ENCODE data around the gene NXPH1. TPM values are rescaled to one million over a fixed set of nuclear protein-coding genes. Genes with fewer than 3 reads are reported as not detected.

The NXPH1 gene
- total RNA-seq, 2 experiments from 2014 or later = not detected

- no peaks in the 10 kb centered on the region for H3K9me3 Mint-ChIP-seq
- CTCF ChIA-PET = no interaction called here
Measured at GRCh38 chr7:8560501-8560900, 127.1 kb downstream of the NXPH1 start.

GRCh38 chr7:8561449-8561848, 128.0 kb downstream of the NXPH1 start:
- no peaks in the 10 kb centered on the region for H3K9me3 Mint-ChIP-seq
- no peaks in the 10 kb centered on the region for H3K27me3 Mint-ChIP-seq
- no peak overlapping the region for H3K4me3 Mint-ChIP-seq
- POLR2A ChIA-PET = no interaction called here
- H3K4me1 Mint-ChIP-seq = no peaks in the 10 kb centered on the region
- H3K36me3 Mint-ChIP-seq (ENCODE audit: low read depth) = no peaks in the 10 kb centered on the region
- CTCF ChIA-PET = no interaction called here
- H3K27ac Mint-ChIP-seq = no peak overlapping the region
- no peak for DNase-seq

More at GRCh38 chr7:8560501-8560900, 127.1 kb downstream of the NXPH1 start:
- no peaks in the 10 kb centered on the region for H3K36me3 Mint-ChIP-seq (ENCODE audit: low read depth)
- no peak overlapping the region for H3K27ac Mint-ChIP-seq
- H3K27me3 Mint-ChIP-seq = no peaks in the 10 kb centered on the region
- no peak for DNase-seq
- no peak overlapping the region for H3K4me3 Mint-ChIP-seq
- POLR2A ChIA-PET = no interaction called here
- no peaks in the 10 kb centered on the region for H3K4me1 Mint-ChIP-seq

GRCh38 chr7:8564281-8564680, 130.9 kb downstream of the NXPH1 start:
- no peaks in the 10 kb centered on the region for H3K9me3 Mint-ChIP-seq

GRCh38 chr7:8566016-8566415, 132.6 kb downstream of the NXPH1 start:
- Mint-ChIP-seq H3K4me1 (no peaks in the 10 kb centered on the region), H3K4me3 (no peak overlapping the region), H3K27ac (no peak overlapping the region), H3K36me3 (ENCODE audit: low read depth) (no peaks in the 10 kb centered on the region), H3K9me3 (no peaks in the 10 kb centered on the region), H3K27me3 (no peaks in the 10 kb centered on the region)
- ChIA-PET POLR2A (no interaction called here), CTCF (no interaction called here)
- DNase-seq = no peak

More at GRCh38 chr7:8564281-8564680, 130.9 kb downstream of the NXPH1 start:
- Mint-ChIP-seq H3K27me3 (no peaks in the 10 kb centered on the region), H3K4me3 (no peak overlapping the region), H3K36me3 (ENCODE audit: low read depth) (no peaks in the 10 kb centered on the region), H3K4me1 (no peaks in the 10 kb centered on the region), H3K27ac (no peak overlapping the region)
- ChIA-PET POLR2A (no interaction called here), CTCF (no interaction called here)
- DNase-seq = no peak

GRCh38 chr7:8567626-8568025, 134.2 kb downstream of the NXPH1 start:
- no peaks in the 10 kb centered on the region for H3K4me1 Mint-ChIP-seq
- POLR2A ChIA-PET = no interaction called here
- CTCF ChIA-PET = no interaction called here
- no peak overlapping the region for H3K4me3 Mint-ChIP-seq
- no peaks in the 10 kb centered on the region for H3K9me3 Mint-ChIP-seq
- DNase-seq = no peak
- no peak overlapping the region for H3K27ac Mint-ChIP-seq
- no peaks in the 10 kb centered on the region for H3K27me3 Mint-ChIP-seq
- no peaks in the 10 kb centered on the region for H3K36me3 Mint-ChIP-seq (ENCODE audit: low read depth)

GRCh38 chr7:8579661-8580194, 146.3 kb downstream of the NXPH1 start:
- Mint-ChIP-seq H3K4me1 (no peaks in the 10 kb centered on the region), H3K36me3 (ENCODE audit: low read depth) (no peaks in the 10 kb centered on the region), H3K27me3 (no peaks in the 10 kb centered on the region), H3K27ac (no peak overlapping the region), H3K4me3 (no peak overlapping the region), H3K9me3 (no peaks in the 10 kb centered on the region)
- ChIA-PET CTCF (no interaction called here), POLR2A (no interaction called here)
- DNase-seq = no peak

GRCh38 chr7:8581842-8582241, 148.4 kb downstream of the NXPH1 start:
- Mint-ChIP-seq H3K4me1 (no peaks in the 10 kb centered on the region), H3K27ac (no peak overlapping the region), H3K4me3 (no peak overlapping the region), H3K27me3 (no peaks in the 10 kb centered on the region), H3K9me3 (no peaks in the 10 kb centered on the region), H3K36me3 (ENCODE audit: low read depth) (no peaks in the 10 kb centered on the region)
- CTCF ChIA-PET = no interaction called here
- DNase-seq = no peak
- POLR2A ChIA-PET = no interaction called here

GRCh38 chr7:8582728-8583127, 149.3 kb downstream of the NXPH1 start:
- no peaks in the 10 kb centered on the region for H3K27me3 Mint-ChIP-seq
- no peak overlapping the region for H3K4me3 Mint-ChIP-seq
- no peaks in the 10 kb centered on the region for H3K36me3 Mint-ChIP-seq (ENCODE audit: low read depth)
- DNase-seq = no peak
- no peaks in the 10 kb centered on the region for H3K4me1 Mint-ChIP-seq
- H3K27ac Mint-ChIP-seq = no peak overlapping the region
- ChIA-PET CTCF (no interaction called here), POLR2A (no interaction called here)
- no peaks in the 10 kb centered on the region for H3K9me3 Mint-ChIP-seq

GRCh38 chr7:8585591-8585990, 152.2 kb downstream of the NXPH1 start:
- Mint-ChIP-seq H3K27ac (no peak overlapping the region), H3K4me3 (no peak overlapping the region), H3K27me3 (no peaks in the 10 kb centered on the region), H3K36me3 (ENCODE audit: low read depth) (no peaks in the 10 kb centered on the region), H3K4me1 (no peaks in the 10 kb centered on the region), H3K9me3 (no peaks in the 10 kb centered on the region)
- ChIA-PET CTCF (no interaction called here), POLR2A (no interaction called here)
- DNase-seq = no peak

- Mint-ChIP-seq H3K36me3 (ENCODE audit: low read depth) (no peaks in the 10 kb centered on the region), H3K4me3 (no peak overlapping the region), H3K27ac (no peak overlapping the region), H3K9me3 (no peaks in the 10 kb centered on the region), H3K4me1 (no peaks in the 10 kb centered on the region), H3K27me3 (no peaks in the 10 kb centered on the region)
- ChIA-PET POLR2A (no interaction called here), CTCF (no interaction called here)
- no peak for DNase-seq
Measured at GRCh38 chr7:8590225-8590624, 156.8 kb downstream of the NXPH1 start.

- DNase-seq = no peak
- CTCF ChIA-PET = no interaction called here
- H3K27ac Mint-ChIP-seq = no peak overlapping the region
- no peaks in the 10 kb centered on the region for H3K4me1 Mint-ChIP-seq
- no peaks in the 10 kb centered on the region for H3K36me3 Mint-ChIP-seq (ENCODE audit: low read depth)
- POLR2A ChIA-PET = no interaction called here
- no peak overlapping the region for H3K4me3 Mint-ChIP-seq
- H3K9me3 Mint-ChIP-seq = no peaks in the 10 kb centered on the region
- no peaks in the 10 kb centered on the region for H3K27me3 Mint-ChIP-seq
Measured at GRCh38 chr7:8590791-8591190, 157.4 kb downstream of the NXPH1 start.

- Mint-ChIP-seq H3K36me3 (ENCODE audit: low read depth) (no peaks in the 10 kb centered on the region), H3K27ac (no peak overlapping the region), H3K4me3 (no peak overlapping the region), H3K4me1 (no peaks in the 10 kb centered on the region), H3K9me3 (no peaks in the 10 kb centered on the region), H3K27me3 (no peaks in the 10 kb centered on the region)
- POLR2A ChIA-PET = no interaction called here
- no peak for DNase-seq
- CTCF ChIA-PET = no interaction called here
Measured at GRCh38 chr7:8591289-8591688, 157.9 kb downstream of the NXPH1 start.

- Mint-ChIP-seq H3K9me3 (no peaks in the 10 kb centered on the region), H3K27ac (no peak overlapping the region), H3K4me1 (no peaks in the 10 kb centered on the region), H3K27me3 (no peaks in the 10 kb centered on the region), H3K36me3 (ENCODE audit: low read depth) (no peaks in the 10 kb centered on the region), H3K4me3 (no peak overlapping the region)
- DNase-seq = no peak
- ChIA-PET POLR2A (no interaction called here), CTCF (interaction anchor here (1.0 kb wide), 1 partner anchor 8 kb away, joined by 4 read pairs; no protein-coding TSS in a partner anchor)
Measured at GRCh38 chr7:8592167-8592566, 158.8 kb downstream of the NXPH1 start.

GRCh38 chr7:8594115-8594514, 160.7 kb downstream of the NXPH1 start:
- Mint-ChIP-seq H3K36me3 (ENCODE audit: low read depth) (no peaks in the 10 kb centered on the region), H3K9me3 (no peaks in the 10 kb centered on the region), H3K4me3 (no peak overlapping the region), H3K4me1 (no peaks in the 10 kb centered on the region), H3K27me3 (no peaks in the 10 kb centered on the region), H3K27ac (no peak overlapping the region)
- no peak for DNase-seq
- POLR2A ChIA-PET = no interaction called here
- CTCF ChIA-PET = no interaction called here

- Mint-ChIP-seq H3K36me3 (ENCODE audit: low read depth) (no peaks in the 10 kb centered on the region), H3K4me3 (no peak overlapping the region), H3K4me1 (no peaks in the 10 kb centered on the region), H3K27ac (no peak overlapping the region), H3K9me3 (no peaks in the 10 kb centered on the region), H3K27me3 (no peaks in the 10 kb centered on the region)
- ChIA-PET CTCF (no interaction called here), POLR2A (no interaction called here)
- DNase-seq = no peak
Measured at GRCh38 chr7:8597565-8597964, 164.2 kb downstream of the NXPH1 start.
